ENCODE data around the gene TTC13. TPM values are rescaled to one million over a fixed set of nuclear protein-coding genes. Genes with fewer than 3 reads are reported as not detected.

TTC13 gene
- total and polyA plus RNA-seq, 2 experiments from 2014 or later: 13.0 to 14.9 TPM

- Histone ChIP-seq H3K36me3 (replicated peaks; ENCODE audit: insufficient read depth, low read depth) (no peaks in the 10 kb centered on the region), H3K4me1 (ENCODE audit: insufficient read depth) (no peaks in the 10 kb centered on the region), H3K4me2 (no peak overlapping the region), H3K4me3 (no peak overlapping the region), H2AFZ (no peak overlapping the region), H3K27me3 (no peaks in the 10 kb centered on the region), H3K9me3 (ENCODE audit: low read depth) (no peaks in the 10 kb centered on the region), H3K27ac (no peak overlapping the region), H3K79me2 (no peaks in the 10 kb centered on the region), H3K9me2 (replicated peaks; ENCODE audit: insufficient read depth) (no peaks in the 10 kb centered on the region), H4K20me1 (ENCODE audit: insufficient read depth, poor library complexity, severe bottlenecking) (no peaks in the 10 kb centered on the region)
- TF ChIP-seq EZH2phosphoT487 (IDR thresholded peaks at IDR 0.05; ENCODE audit: low read depth, severe bottlenecking, unreplicated experiment) (no peak), CTCF (IDR thresholded peaks at IDR 0.05; ENCODE audit: poor library complexity) (no peak), EZH2 (IDR thresholded peaks at IDR 0.05; ENCODE audit: borderline replicate concordance) (no peak)
- 58% methylated on average over 3 of the region's 3 CpGs for WGBS (ENCODE audit: low lambda C conversion rate, missing lambda C conversion rate)
- DNase-seq (ENCODE audit: low spot score): no peak
Measured at GRCh38 chr1:230950404-230950803, 28.3 kb downstream of the TTC13 start.

GRCh38 chr1:230948903-230949302 lies 29.8 kb downstream of the TTC13 start:
- no peak for DNase-seq (ENCODE audit: low spot score)
- no peak overlapping the region for H3K4me3 ChIP-seq
- no peaks in the 10 kb centered on the region for H3K9me2 ChIP-seq (replicated peaks; ENCODE audit: insufficient read depth)
- H4K20me1 ChIP-seq (ENCODE audit: insufficient read depth, poor library complexity, severe bottlenecking): no peaks in the 10 kb centered on the region
- TF ChIP-seq CTCF (IDR thresholded peaks at IDR 0.05; ENCODE audit: poor library complexity): no peak
- no peak for TF ChIP-seq EZH2phosphoT487 (IDR thresholded peaks at IDR 0.05; ENCODE audit: low read depth, severe bottlenecking, unreplicated experiment)
- no peaks in the 10 kb centered on the region for H3K27me3 ChIP-seq
- H3K4me1 ChIP-seq (ENCODE audit: insufficient read depth): no peaks in the 10 kb centered on the region
- no peak overlapping the region for H3K4me2 ChIP-seq
- H3K79me2 ChIP-seq: no peaks in the 10 kb centered on the region
- H2AFZ ChIP-seq: no peak overlapping the region
- WGBS (ENCODE audit: low lambda C conversion rate, missing lambda C conversion rate): 66% methylated on average over 3 of the region's 3 CpGs
- no peak overlapping the region for H3K27ac ChIP-seq
- H3K9me3 ChIP-seq (ENCODE audit: low read depth): no peaks in the 10 kb centered on the region
- H3K36me3 ChIP-seq (replicated peaks; ENCODE audit: insufficient read depth, low read depth): no peaks in the 10 kb centered on the region

- Histone ChIP-seq H3K27ac (no peak overlapping the region), H2AFZ (no peak overlapping the region), H3K79me2 (no peaks in the 10 kb centered on the region), H3K9me3 (ENCODE audit: low read depth) (no peaks in the 10 kb centered on the region), H3K27me3 (no peaks in the 10 kb centered on the region), H3K36me3 (replicated peaks; ENCODE audit: insufficient read depth, low read depth) (no peaks in the 10 kb centered on the region), H3K4me1 (ENCODE audit: insufficient read depth) (no peaks in the 10 kb centered on the region), H4K20me1 (ENCODE audit: insufficient read depth, poor library complexity, severe bottlenecking) (no peaks in the 10 kb centered on the region), H3K4me3 (no peak overlapping the region), H3K9me2 (replicated peaks; ENCODE audit: insufficient read depth) (no peaks in the 10 kb centered on the region), H3K4me2 (no peak overlapping the region)
- 78% methylated on average over 1 of the region's 1 CpG for WGBS (ENCODE audit: low lambda C conversion rate, missing lambda C conversion rate)
- no peak for DNase-seq (ENCODE audit: low spot score)
- TF ChIP-seq EZH2phosphoT487 (IDR thresholded peaks at IDR 0.05; ENCODE audit: low read depth, severe bottlenecking, unreplicated experiment) (no peak), CTCF (IDR thresholded peaks at IDR 0.05; ENCODE audit: poor library complexity) (no peak), EZH2 (IDR thresholded peaks at IDR 0.05; ENCODE audit: borderline replicate concordance) (no peak)
Measured at GRCh38 chr1:230948301-230948700, 30.4 kb downstream of the TTC13 start.

- Histone ChIP-seq H3K36me3 (replicated peaks; ENCODE audit: insufficient read depth, low read depth) (no peaks in the 10 kb centered on the region), H3K4me3 (no peak overlapping the region), H3K9me2 (replicated peaks; ENCODE audit: insufficient read depth) (no peaks in the 10 kb centered on the region), H3K27me3 (no peaks in the 10 kb centered on the region), H3K9me3 (ENCODE audit: low read depth) (no peaks in the 10 kb centered on the region), H4K20me1 (ENCODE audit: insufficient read depth, poor library complexity, severe bottlenecking) (no peaks in the 10 kb centered on the region), H3K27ac (no peak overlapping the region), H3K4me1 (ENCODE audit: insufficient read depth) (peaks cover 12% of the 10 kb centered on the region), H2AFZ (no peak overlapping the region), H3K4me2 (no peak overlapping the region), H3K79me2 (no peaks in the 10 kb centered on the region)
- TF ChIP-seq CTCF (IDR thresholded peaks at IDR 0.05; ENCODE audit: poor library complexity) (no peak), EZH2 (IDR thresholded peaks at IDR 0.05; ENCODE audit: borderline replicate concordance) (no peak), EZH2phosphoT487 (IDR thresholded peaks at IDR 0.05; ENCODE audit: low read depth, severe bottlenecking, unreplicated experiment) (no peak)
- WGBS (ENCODE audit: low lambda C conversion rate, missing lambda C conversion rate): 100% methylated on average over 2 of the region's 2 CpGs
- no peak for DNase-seq (ENCODE audit: low spot score)
Measured at GRCh38 chr1:230943048-230943593, 35.5 kb downstream of the TTC13 start.
